ENCODE data around the gene SFN. TPM values are rescaled to one million over a fixed set of nuclear protein-coding genes. Genes with fewer than 3 reads are reported as not detected.

The SFN gene
- total and polyA plus RNA-seq, 2 of the 4 experiments (the other 2 are of a cell fraction): 0.18 to 0.34 TPM

DNA sequence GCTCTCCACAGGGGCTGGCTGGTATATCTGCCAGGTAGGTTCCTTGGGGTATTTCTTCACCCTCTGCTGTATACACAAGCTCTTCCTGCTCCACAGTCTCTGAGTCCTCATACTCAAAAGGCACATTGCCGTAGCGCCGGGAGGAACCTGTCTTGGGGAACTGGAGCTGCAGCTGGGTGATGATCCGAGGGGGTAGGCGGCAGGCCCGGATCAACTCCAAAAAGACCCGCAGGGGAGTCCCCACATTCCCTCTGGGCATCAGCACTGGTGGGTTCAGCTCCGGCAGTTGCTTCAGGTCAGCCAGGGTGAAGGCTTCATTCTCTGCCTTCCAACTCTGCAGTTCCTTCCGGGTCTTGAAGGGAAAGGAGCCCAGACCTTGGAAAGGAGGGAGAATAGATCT lies 34.4 kb downstream of the SFN start:
- H2BK20ac ChIP-seq (ENCODE audit: low read depth, low read length): no peak overlapping the region
- peaks cover 28% of the 10 kb centered on the region for H3K36me3 ChIP-seq (ENCODE audit: control insufficient read depth, insufficient read depth, low read length)
- peaks cover 24 to 54% of the 10 kb centered on the region in 2 experiments; a peak in 3 of 4 replicates for H3K79me1 ChIP-seq (ENCODE audit: low read depth in 1 of 2, low read length in 2 of 2)
- H2BK5ac ChIP-seq (ENCODE audit: low read depth, low read length, poor library complexity, severe bottlenecking): no peak overlapping the region
- CTCF ChIA-PET: no interaction called here
- no peaks in the 10 kb centered on the region for H3K27me3 ChIP-seq (ENCODE audit: control insufficient read depth, insufficient read depth, low read length)
- ATAC-seq (ENCODE audit: low read depth) (no peak), DNase-seq (no peak)
- no peak overlapping the region for H3K27ac ChIP-seq (ENCODE audit: insufficient read depth, low read length)
- H3K4me3 ChIP-seq (ENCODE audit: insufficient read depth, low read depth, low read length): no peak overlapping the region
- no peak overlapping the region for H2AK9ac ChIP-seq (replicated peaks; ENCODE audit: low read depth, low read length, poor library complexity)
- no peak overlapping the region for H3K18ac ChIP-seq (ENCODE audit: low read depth, low read length)
- TF ChIP-seq RCOR1 (IDR thresholded peaks at IDR 0.05; ENCODE audit: insufficient replicate concordance, low read length) (no peak), CTCF (conservative IDR thresholded peaks at IDR 0.05; ENCODE audit: low read depth, low read length) (no peak), RAD21 (IDR thresholded peaks at IDR 0.05; ENCODE audit: low read length) (no peak), MAZ (IDR thresholded peaks at IDR 0.05; ENCODE audit: borderline replicate concordance, low read depth, low read length) (no peak), MXI1 (IDR thresholded peaks at IDR 0.05; ENCODE audit: borderline replicate concordance, low read depth, low read length) (no peak), MAFK (IDR thresholded peaks at IDR 0.05; ENCODE audit: low read depth, low read length) (no peak), SMC3 (IDR thresholded peaks at IDR 0.05; ENCODE audit: low read depth, low read length) (no peak), FOS (IDR thresholded peaks at IDR 0.05; ENCODE audit: low read depth, low read length) (no peak), RFX5 (IDR thresholded peaks at IDR 0.05; ENCODE audit: low read depth, low read length) (no peak), NFE2L2 (IDR thresholded peaks at IDR 0.05; ENCODE audit: low read depth, low read length) (no peak), CEBPB (IDR thresholded peaks at IDR 0.05; ENCODE audit: low read depth, low read length) (no peak), CHD1 (IDR thresholded peaks at IDR 0.05; ENCODE audit: low read depth, low read length) (no peak)
- TF ChIP-seq, protein P1, sequence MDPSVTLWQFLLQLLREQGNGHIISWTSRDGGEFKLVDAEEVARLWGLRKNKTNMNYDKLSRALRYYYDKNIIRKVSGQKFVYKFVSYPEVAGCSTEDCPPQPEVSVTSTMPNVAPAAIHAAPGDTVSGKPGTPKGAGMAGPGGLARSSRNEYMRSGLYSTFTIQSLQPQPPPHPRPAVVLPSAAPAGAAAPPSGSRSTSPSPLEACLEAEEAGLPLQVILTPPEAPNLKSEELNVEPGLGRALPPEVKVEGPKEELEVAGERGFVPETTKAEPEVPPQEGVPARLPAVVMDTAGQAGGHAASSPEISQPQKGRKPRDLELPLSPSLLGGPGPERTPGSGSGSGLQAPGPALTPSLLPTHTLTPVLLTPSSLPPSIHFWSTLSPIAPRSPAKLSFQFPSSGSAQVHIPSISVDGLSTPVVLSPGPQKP (IDR thresholded peaks at IDR 0.05; ENCODE audit: borderline replicate concordance, low read depth, low read length): no peak
- no TSS peak for BruUV-seq (replicated peaks)
- WGBS, 2 experiments (ENCODE audit: extremely low coverage in 2 of 2, insufficient read length in 1 of 2): 100% methylated on average over 5 of the region's 9 CpGs; no CpG with 5 or more reads in 1 of the 2 experiments
- no peaks in the 10 kb centered on the region for H4K20me1 ChIP-seq (ENCODE audit: insufficient read depth, low read length)
- H2AFZ ChIP-seq (replicated peaks; ENCODE audit: low read length, poor library complexity): no peak overlapping the region
- dilution Hi-C loops (cut with HindIII; ENCODE audit: low sequenced_read_pairs, unreplicated experiment) (no loop called here), in situ Hi-C loops (cut with MboI; ENCODE audit: low sequenced_read_pairs) (no loop called here), intact Hi-C loops (cut with micrococcal nuclease) (no loop called here)
- H4K91ac ChIP-seq (ENCODE audit: insufficient read depth, low read depth, low read length): no peak overlapping the region
- H3K56ac ChIP-seq (ENCODE audit: extremely low read depth, insufficient read depth, low read length): no peak overlapping the region
- H3K14ac ChIP-seq (replicated peaks; ENCODE audit: low read depth, low read length): no peak overlapping the region
- no peak overlapping the region for H3K4me2 ChIP-seq (ENCODE audit: low read depth, low read length)
- H4K5ac ChIP-seq (ENCODE audit: low read depth, low read length): no peak overlapping the region
- no peak overlapping the region for H3K9ac ChIP-seq (ENCODE audit: low read depth, low read length)
- H2AK5ac ChIP-seq (ENCODE audit: low read depth, low read length): no peak overlapping the region
- H3K4me1 ChIP-seq (ENCODE audit: control insufficient read depth, insufficient read depth, low read length): peaks cover 5% of the 10 kb centered on the region; the same call in 1 of the 2 replicates
- POLR2A ChIA-PET (ENCODE audit: unreplicated experiment): no interaction called here
- no peak overlapping the region for H3K4ac ChIP-seq (ENCODE audit: low read depth, low read length)
- H3K9me3 ChIP-seq (ENCODE audit: control insufficient read depth, insufficient read depth, low read length): no peaks in the 10 kb centered on the region
- H4K8ac ChIP-seq (ENCODE audit: low read depth in 2 of 2, low read length in 2 of 2): no peak overlapping the region
- no peaks in the 10 kb centered on the region for H3K9me1 ChIP-seq (ENCODE audit: insufficient read depth, low read length)
- H3K23ac ChIP-seq (ENCODE audit: low read depth, low read length): no peak overlapping the region
- no peak overlapping the region for H2BK120ac ChIP-seq (ENCODE audit: low read depth, low read length)
- H2BK15ac ChIP-seq (ENCODE audit: low read depth, low read length): no peak overlapping the region
